SK-N-MC (cell line): ENCODE results near the gene CEP250.

Experiments
- DNase-seq: peaks from one replicate; pipeline ENCODE4 v3.0.0-alpha.2; 2011; ENCODE audit warnings: low read depth, low spot score
- H3K27ac ChIP-seq: fragments of 200-600 bp; sonication (generic); 2 replicates; pipeline ENCODE4 v1.5.1; 2016; ENCODE audit warnings: mixed run types
- H3K36me3 ChIP-seq: fragments of 200-600 bp; sonication (generic); 2 replicates; pipeline ENCODE4 v1.6.1; 2017; ENCODE audit warnings: antibody characterized with exemption, low read length, mixed read lengths; ENCODE audit not compliant: insufficient read depth
- H3K4me3 ChIP-seq: fragments of 200-600 bp; sonication (generic); 2 replicates; pipeline ENCODE4 v1.5.1; 2016
- H3K9ac ChIP-seq: fragments of 200-600 bp; sonication (generic); 2 replicates; pipeline ENCODE4 v1.8.0; 2017; ENCODE audit warnings: mixed run types, mixed read lengths; ENCODE audit not compliant: insufficient read length
- H3K9me3 ChIP-seq: fragments of 200-600 bp; sonication (generic); 2 replicates; pipeline ENCODE4 v1.6.1; 2017; ENCODE audit warnings: low read depth, mild to moderate bottlenecking, antibody characterized with exemption, low read length, moderate library complexity, mixed read lengths
- EZH2 ChIP-seq: fragments of 200-600 bp; sonication (generic); IDR thresholded peaks from one replicate; pipeline ENCODE4 v1.6.1; 2017; ENCODE audit warnings: antibody characterized with exemption
- FOXP2 ChIP-seq: optimal IDR thresholded peaks from 2 replicates; pipeline ENCODE3; 2011; ENCODE audit warnings: mild to moderate bottlenecking, moderate library complexity; ENCODE audit not compliant: insufficient read depth; ENCODE audit errors: extremely low read length, control extremely low read depth
- POLR2AphosphoS5 ChIP-seq: IDR thresholded peaks from 2 replicates; pipeline ENCODE4 v1.6.1; 2012; ENCODE audit warnings: mild to moderate bottlenecking, low read depth, low read length, borderline replicate concordance

Gene CEP250

GRCh38 chr20:35562541-35563110 is 107.2 kb downstream of the CEP250 start:
- Histone ChIP-seq H3K4me3 (no peak overlapping the region), H3K9me3 (no peaks in the 10 kb centered on the region), H3K9ac (no peak overlapping the region), H3K36me3 (no peaks in the 10 kb centered on the region; the same call in 1 of the 2 replicates), H3K27ac (no peak overlapping the region)
- no peak for TF ChIP-seq EZH2
- TF ChIP-seq FOXP2 = no peak
- TF ChIP-seq POLR2AphosphoS5 = no peak
- no peak for DNase-seq

- Histone ChIP-seq H3K9me3 (no peaks in the 10 kb centered on the region), H3K36me3 (no peaks in the 10 kb centered on the region), H3K27ac (no peak overlapping the region), H3K4me3 (no peak overlapping the region), H3K9ac (no peak overlapping the region)
- TF ChIP-seq FOXP2 (no peak), EZH2 (no peak)
- DNase-seq = no peak
Observed at GRCh38 chr20:35563834-35564233, 108.4 kb downstream of the CEP250 start.

GRCh38 chr20:35564905-35565304 is 109.5 kb downstream of the CEP250 start:
- TF ChIP-seq FOXP2 = no peak
- TF ChIP-seq EZH2 = no peak
- no peak for TF ChIP-seq POLR2AphosphoS5
- no peak for DNase-seq
- no peaks in the 10 kb centered on the region for H3K9me3 ChIP-seq
- no peak overlapping the region for H3K27ac ChIP-seq
- no peak overlapping the region for H3K4me3 ChIP-seq
- no peaks in the 10 kb centered on the region for H3K36me3 ChIP-seq
- no peak overlapping the region for H3K9ac ChIP-seq

- no peak for DNase-seq
- Histone ChIP-seq H3K4me3 (no peak overlapping the region), H3K36me3 (no peaks in the 10 kb centered on the region), H3K9me3 (no peaks in the 10 kb centered on the region), H3K9ac (no peak overlapping the region), H3K27ac (no peak overlapping the region)
- no peak for TF ChIP-seq POLR2AphosphoS5
- no peak for TF ChIP-seq EZH2
- no peak for TF ChIP-seq FOXP2
Observed at GRCh38 chr20:35568645-35569044, 113.2 kb downstream of the CEP250 start.
